ENCODE measurements around the gene PREPL.
"Not testable (repeated sequence)": the region's sequence is repeated elsewhere in the genome, so short reads cannot be mapped to it uniquely, and the experiment has no call there.

PREPL gene

DNA sequence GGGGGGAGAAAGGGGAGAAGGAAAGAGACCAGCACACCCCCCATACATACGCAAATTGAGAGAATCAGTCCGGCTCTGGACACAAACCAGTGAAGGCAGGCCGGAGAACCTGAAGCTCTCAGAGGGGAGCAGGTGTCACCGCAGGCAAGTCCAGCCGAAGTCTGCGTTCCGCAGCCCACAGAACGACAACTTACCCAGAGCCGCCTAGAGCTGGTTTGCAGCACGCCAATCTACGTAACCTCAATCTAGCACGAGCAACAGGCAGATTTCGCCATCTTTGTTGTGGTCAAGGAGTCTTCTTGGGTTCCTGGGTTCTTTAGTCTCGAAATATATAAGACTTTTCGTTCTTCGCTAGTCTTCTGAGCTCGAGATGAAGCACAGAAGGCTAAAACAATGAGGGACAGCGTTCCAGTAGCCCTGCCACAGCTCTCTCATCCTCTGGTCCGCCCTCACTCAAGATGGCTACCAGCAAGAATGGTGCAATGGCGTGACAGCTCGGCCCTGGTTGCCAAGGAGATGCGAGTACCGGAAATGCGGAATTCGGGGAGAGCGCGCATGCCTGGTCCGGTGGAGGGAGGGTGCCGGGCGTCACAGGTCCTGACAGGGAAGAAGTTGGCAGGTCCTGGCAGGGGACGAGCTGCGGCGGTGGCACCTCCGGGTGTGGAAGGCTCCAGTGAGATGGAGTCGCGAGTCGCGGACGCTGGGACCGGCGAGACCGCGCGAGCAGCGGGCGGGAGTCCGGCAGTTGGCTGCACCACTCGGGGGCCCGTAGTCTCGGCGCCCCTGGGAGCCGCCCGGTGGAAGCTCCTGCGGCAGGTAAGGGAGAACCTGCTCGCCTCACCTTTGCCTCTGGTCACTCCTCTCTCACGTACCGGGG lies at the start of gene PREPL, which contains the start of gene CAMKMT:
Gene PREPL (minus strand): TSS at position 165 of the 877 bp plus-strand sequence. CDS start 15,152 bp downstream, outside the sequence.
Gene CAMKMT (plus strand): TSS at position 618 of the 877 bp plus-strand sequence.
- peak; percentile 92 for DNase-seq (ENCODE audit: low read depth)

GRCh38 chr2:44398243-44398897 lies 37.1 kb upstream of the PREPL start:
- DNase-seq (ENCODE audit: low read depth): no peak

DNA sequence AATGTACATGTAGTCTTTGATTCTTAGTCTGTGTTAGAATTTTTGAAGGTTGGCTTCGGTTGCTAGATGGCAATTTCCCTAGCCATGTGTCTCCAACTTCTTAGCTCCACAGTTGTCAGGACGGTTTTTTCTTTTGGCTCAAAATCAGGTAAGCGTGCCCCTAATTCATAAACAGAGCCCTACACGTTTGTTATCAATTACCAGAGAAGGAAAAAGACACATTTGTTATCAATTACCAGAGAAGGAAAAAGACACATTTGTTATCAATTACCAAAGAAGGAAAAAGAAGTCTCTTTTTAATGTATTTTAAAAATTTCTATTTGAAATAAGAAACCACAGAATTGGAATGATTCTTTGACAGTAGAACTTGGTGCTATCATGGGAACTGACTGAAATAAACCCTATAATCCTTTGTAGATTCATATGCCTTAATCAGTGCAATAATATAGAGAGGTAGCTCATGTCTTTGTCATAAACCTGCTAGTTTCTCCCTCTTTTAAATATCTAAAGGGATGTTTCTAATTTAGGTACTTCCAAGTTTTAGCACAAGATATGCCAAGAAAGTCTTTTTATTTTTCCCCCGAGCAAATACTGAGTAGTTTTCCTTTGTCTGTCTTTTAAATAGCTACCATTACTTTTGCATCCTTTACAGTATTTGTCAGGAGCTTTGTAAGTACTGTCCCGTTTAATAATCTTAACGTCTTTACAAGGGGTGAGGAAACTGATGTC lies 36.3 kb upstream of the PREPL start:
- DNase-seq (ENCODE audit: low read depth): no peak

GRCh38 chr2:44392338-44392943 lies 31.1 kb upstream of the PREPL start:
- DNase-seq (ENCODE audit: low read depth): no peak

GRCh38 chr2:44389895-44390294 lies 28.6 kb upstream of the PREPL start:
- DNase-seq (ENCODE audit: low read depth): no peak

- no peak for DNase-seq (ENCODE audit: low read depth)
These were observed 27.6 kb upstream of the PREPL start for GRCh38 chr2:44388877-44389276.

DNA sequence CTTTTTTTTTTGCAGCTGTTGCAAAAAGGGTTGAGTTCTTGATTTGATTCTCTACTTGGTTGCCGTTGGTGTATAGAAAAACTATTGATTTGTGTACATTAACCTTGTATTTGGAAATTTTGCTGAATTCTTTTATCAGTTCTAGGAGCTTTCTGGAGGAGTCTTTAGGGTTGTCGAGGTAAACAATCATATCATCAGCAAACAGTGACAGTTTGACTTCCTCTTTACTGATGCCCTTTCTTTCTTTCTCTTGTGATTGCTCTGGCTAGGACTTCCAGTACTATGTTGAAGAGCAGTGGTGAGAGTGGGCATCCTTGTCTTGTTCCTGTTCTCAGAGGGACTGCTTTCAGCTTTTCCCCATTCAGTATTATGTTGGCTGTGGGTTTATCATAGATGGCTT lies 23.9 kb upstream of the PREPL start:
- DNase-seq (ENCODE audit: low read depth): not testable (repeated sequence)

DNA sequence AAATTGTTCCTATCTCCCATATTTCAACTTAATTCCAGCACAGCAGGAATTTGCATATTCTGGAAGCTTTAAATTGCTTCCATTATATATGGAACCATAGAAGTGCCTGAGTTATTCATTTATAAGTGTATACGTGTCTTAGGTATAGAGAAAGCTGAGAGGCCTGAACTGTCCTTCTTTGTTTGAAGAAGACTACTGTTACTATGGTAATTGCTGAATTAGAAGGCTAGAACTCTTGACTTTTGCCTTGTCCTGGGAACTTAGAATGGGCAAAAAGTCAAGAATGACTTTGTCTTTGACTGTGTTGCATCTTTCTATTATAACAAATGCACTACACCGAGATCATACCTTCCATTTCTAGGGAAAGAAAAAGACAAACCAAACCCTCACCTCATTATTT lies 16.2 kb upstream of the PREPL start:
- DNase-seq (ENCODE audit: low read depth): no peak

- DNase-seq (ENCODE audit: low read depth): no peak
These were observed 11.0 kb upstream of the PREPL start for GRCh38 chr2:44372246-44372645.

GRCh38 chr2:44371445-44371844 lies 10.2 kb upstream of the PREPL start:
- no peak for DNase-seq (ENCODE audit: low read depth)

DNA sequence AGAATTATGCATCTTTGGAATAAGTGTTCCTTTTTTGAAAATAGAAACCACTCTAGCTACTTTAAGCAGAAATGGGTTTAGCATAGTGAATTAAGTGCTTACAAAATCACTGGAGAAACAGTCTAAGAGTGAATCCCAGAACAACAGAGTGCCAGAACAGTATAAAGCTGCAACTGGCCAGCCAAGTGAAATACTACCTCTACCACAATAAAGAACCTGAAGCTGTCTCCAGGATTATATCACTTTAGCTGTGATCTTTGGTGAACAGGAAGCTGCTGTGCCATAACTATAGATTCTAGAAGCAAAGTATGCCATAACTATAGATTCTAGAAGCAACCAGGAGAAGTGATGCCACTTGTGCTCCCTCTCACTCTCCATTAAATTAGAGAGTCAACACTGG lies 8.1 kb upstream of the PREPL start:
- no peak for DNase-seq (ENCODE audit: low read depth)

- no peak for DNase-seq (ENCODE audit: low read depth)
These were observed 6.3 kb upstream of the PREPL start for GRCh38 chr2:44367591-44367990.

GRCh38 chr2:44364604-44365003 lies 3.3 kb upstream of the PREPL start:
- DNase-seq (ENCODE audit: low read depth): no peak

DNA sequence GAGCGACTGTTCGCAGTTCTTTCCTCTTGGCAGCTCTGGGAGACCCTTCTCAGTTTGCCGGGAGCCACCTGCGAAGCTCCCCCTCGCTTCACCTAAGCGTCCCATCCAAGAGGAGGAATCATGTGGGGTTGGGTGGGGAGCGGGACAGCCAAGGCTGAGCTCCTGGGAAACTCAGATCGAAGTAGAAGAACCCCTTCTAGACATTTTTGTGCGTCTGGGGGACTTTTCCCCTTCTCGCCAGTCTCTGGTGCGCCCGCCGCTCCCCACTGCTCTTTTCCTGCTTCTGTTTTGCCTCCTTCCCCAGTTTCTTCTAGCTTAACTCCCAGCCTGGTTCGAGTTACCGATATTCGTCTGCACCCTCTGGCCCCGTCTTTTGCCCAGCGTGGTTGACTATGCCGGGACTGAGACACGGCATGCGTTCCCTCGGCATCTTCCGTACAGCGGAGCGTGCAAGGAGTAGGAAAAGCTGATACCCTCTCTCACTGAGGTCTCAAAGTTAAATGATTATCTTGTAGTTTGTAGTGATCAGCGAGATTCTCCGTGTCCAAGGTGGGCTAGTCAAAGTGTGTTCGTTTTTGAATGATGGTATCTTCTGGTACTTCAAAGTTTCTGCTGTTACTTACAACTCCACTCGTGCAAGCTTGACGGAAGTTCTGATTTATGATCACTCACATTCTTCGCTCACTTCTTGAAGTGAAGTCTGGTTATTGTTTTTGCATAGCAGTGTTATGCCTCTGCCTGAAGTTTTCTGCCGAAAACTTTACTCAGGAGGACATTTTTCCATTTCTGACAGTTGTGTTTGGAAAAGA lies 1.1 kb upstream of the PREPL start:
- no peak for DNase-seq (ENCODE audit: low read depth)

DNA sequence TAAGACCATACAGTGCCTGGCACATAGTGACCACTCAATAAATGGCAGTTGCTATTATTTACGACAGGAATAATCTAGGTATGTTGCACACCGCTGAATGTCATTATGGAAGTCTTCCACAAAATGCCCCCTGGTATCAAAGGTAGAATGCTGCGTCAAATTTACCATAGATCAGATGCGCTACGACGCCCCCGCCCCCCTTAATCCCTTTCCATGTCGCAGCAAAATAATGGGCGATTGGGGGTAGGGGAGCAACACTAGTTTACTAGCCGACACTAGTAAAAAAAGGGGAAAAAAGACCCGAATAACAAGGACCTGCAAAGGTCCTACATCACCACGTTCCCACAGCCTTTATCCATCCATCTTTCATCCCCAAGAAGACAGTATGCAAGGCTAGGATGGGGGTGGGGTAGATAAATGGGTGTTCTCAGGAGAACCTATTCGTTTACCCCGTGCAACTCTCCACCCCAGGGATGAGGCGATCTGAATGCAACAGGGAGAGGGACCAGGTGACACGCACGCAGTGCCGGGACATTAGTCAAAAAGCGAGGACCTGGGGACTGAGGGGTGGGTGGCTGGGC lies 455 bp downstream of the PREPL start:
- no peak for DNase-seq (ENCODE audit: low read depth)

DNA sequence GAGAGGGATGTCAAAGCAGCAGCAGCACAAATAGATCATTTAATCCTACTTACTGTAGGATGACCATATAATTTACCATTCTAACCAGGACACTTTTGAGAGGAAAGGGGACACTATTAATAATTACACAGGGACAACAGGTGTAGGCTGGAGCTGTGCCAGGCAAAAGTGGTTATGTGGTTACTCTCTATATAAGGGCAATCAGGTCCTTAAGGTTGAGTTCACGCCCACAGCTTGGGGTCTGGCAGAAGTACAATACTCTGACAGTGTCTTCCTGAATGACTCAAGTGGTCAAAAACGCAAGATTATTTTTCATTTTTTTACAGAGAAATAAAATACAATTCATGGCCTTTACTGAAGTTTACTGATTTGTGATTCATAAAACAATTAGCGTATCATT lies 2.8 kb downstream of the PREPL start:
- DNase-seq (ENCODE audit: low read depth): peak; percentile 58

- no peak for DNase-seq (ENCODE audit: low read depth)
These were observed 6.5 kb downstream of the PREPL start for GRCh38 chr2:44354761-44355160.

DNA sequence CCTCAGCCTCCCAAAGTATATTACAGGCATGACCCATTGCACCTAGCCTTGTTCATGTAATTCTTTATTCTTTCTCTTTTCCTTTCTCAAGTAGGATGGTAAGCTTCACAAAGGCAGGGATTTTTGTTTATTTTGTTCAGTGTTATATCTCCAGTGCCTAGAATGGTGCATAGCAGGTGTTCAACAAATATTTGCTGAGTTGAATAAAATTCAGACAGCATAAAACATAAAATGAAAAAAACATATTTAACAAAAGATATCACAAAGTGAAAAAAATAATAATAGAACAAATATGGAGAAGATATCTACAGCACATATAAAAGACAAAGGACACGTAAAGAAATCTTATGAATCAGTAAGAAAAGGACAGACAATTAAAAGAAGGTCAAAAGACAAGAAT lies 8.8 kb downstream of the PREPL start:
- DNase-seq (ENCODE audit: low read depth): no peak

DNA sequence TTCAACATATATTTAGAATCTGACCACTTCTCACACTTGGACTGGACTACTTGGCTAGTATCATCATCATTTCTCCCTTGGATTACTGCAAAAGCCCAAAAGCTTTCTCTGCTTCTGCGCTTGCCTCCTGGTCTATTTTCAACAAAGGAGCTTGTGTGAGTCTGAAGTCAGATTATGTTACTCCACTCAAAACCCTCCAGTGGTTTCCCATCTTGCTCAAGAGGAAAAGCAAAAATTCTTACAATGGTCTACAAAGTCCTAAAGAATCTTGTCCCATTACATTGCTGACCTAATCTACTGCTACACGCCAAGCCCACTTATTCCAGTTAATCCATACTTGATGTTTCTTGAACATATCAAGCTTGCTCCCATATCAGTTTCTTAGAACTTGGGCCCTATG lies 9.6 kb downstream of the PREPL start:
- DNase-seq (ENCODE audit: low read depth): no peak

DNA sequence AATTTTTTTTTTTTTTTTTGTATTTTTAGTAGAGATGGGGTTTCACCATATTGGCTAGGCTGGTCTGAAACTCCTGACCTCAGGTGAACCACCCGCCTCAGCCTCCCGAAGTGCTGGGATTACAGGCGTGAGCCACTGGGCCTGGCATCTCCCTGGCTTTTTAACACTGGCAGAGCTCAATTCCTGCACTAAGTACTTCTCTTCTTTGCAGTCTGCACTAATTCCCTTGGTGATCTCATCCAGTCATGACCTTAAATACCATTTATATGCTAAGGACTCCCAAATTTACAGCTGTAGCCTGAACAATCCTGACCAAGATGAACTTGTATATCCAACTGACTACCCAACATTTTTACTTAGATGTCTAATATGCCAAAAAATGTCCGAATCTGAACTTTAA lies 10.2 kb downstream of the PREPL start:
- DNase-seq (ENCODE audit: low read depth): no peak

DNA sequence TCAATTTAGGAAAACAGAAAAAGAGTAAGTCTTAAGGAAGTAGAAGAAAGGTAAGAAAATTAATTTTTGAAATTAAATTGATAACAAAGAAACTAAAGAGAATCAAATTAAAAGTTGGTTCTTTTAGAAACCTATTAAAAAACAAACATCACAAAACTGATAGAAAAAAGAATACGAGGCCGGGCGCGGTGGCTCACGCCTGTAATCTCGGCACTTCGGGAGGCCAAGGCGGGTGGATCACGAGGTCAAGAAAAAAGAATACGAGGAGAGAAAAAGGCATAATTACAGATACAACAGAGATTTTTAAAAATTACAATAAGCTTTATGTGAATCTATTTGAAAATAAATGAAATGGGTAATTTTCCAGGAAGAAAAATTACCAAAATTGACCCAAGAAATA lies 11.8 kb downstream of the PREPL start:
- DNase-seq (ENCODE audit: low read depth): no peak
